Vagina (tissue), 2 donors: ENCODE results near the gene ANKS3. TPM values are rescaled to one million over a fixed set of nuclear protein-coding genes. Genes with fewer than 3 reads are reported as not detected.

Source experiments
- DNase-seq, 2 donors: peaks; one replicate each; pipeline ENCODE4 v3.0.0-alpha.2; 2017; ENCODE audit errors: extremely low spot score in 2 of 2
- H3K27ac ChIP-seq: fragments of 200-600 bp; sonication (generic); one replicate; pipeline ENCODE4 v1.5.1; 2019
- H3K27me3 ChIP-seq: fragments of 200-600 bp; sonication (generic); one replicate; pipeline ENCODE4 v1.5.1; 2019
- H3K36me3 ChIP-seq, 2 donors: fragments of 200-600 bp; sonication (generic); one replicate each; pipeline ENCODE4 v1.5.1; 2017 to 2019
- H3K4me1 ChIP-seq: fragments of 200-600 bp; sonication (generic); one replicate; pipeline ENCODE4 v1.5.1; 2019
- H3K4me3 ChIP-seq, 2 donors: fragments of 200-600 bp; sonication (generic); 1 replicate in 1 of 2; 2 replicates in 1 of 2; pipeline ENCODE4 v1.5.1; 2016 to 2019
- H3K9me3 ChIP-seq: fragments of 200-600 bp; sonication (generic); one replicate; pipeline ENCODE4 v1.5.1; 2019
- CTCF ChIP-seq, 3 experiments: fragments of 450-650 bp in 2 of 3; fragments of 200-600 bp in 1 of 3; sonication (generic) in 1 of 3; IDR thresholded peaks; one replicate each; pipeline ENCODE4 v1.5.1; 2017 to 2019; ENCODE audit warnings: antibody characterized with exemption in 3 of 3, mild to moderate bottlenecking in 2 of 3, moderate library complexity in 2 of 3
- POLR2A ChIP-seq, 2 donors: fragments of 450-650 bp; IDR thresholded peaks; one replicate each; pipeline ENCODE4 v1.6.1; 2017; ENCODE audit warnings: antibody characterized with exemption in 2 of 2, mild to moderate bottlenecking in 2 of 2, moderate library complexity in 2 of 2
- POLR2AphosphoS5 ChIP-seq, 2 donors: sonication (generic); formaldehyde crosslinking; IDR thresholded peaks; one replicate each; pipeline ENCODE4 v1.9.0; 2017; ENCODE audit warnings: antibody characterized with exemption in 2 of 2, mild to moderate bottlenecking in 2 of 2, low read depth in 1 of 2; ENCODE audit not compliant: insufficient read depth in 1 of 2
- intact Hi-C: fragments of 100-400 bp; cut with DNase I; formaldehyde crosslinking; loops from one replicate; pipeline ENCODE4 v1.15.1; 2023
- total RNA-seq: library from RNA; depleted of rRNA; stranded (reverse); fragments of >200 nt; gene quantifications from one replicate; pipeline ENCODE4 v1.2.3, GENCODE V29; 2016

Gene ANKS3
- total RNA-seq, 1 donor from 2014 or later, result 25.3 TPM

- no peak overlapping the region for H3K4me3 ChIP-seq
- no peak overlapping the region for H3K27ac ChIP-seq
- peaks cover 26% of the 10 kb centered on the region for H3K4me1 ChIP-seq
- intact Hi-C loops, result no loop called here
- H3K36me3 ChIP-seq, result peaks cover 0 to 45% of the 10 kb centered on the region in 2 donors
- no peak for TF ChIP-seq POLR2A (IDR thresholded peaks at IDR 0.05)
- no peak for TF ChIP-seq CTCF (IDR thresholded peaks at IDR 0.05)
- TF ChIP-seq POLR2AphosphoS5 (IDR thresholded peaks at IDR 0.05; ENCODE audit: insufficient read depth in 1 of 2, low read depth in 1 of 2), result no peak
- no peak for DNase-seq
- no peaks in the 10 kb centered on the region for H3K9me3 ChIP-seq
- H3K27me3 ChIP-seq, result no peaks in the 10 kb centered on the region
Measured at GRCh38 chr16:4682616-4683254, 51.3 kb downstream of the ANKS3 start.

- intact Hi-C loops, result no loop called here
- TF ChIP-seq CTCF (IDR thresholded peaks at IDR 0.05) (no peak), POLR2AphosphoS5 (IDR thresholded peaks at IDR 0.05; ENCODE audit: insufficient read depth in 1 of 2, low read depth in 1 of 2) (no peak), POLR2A (IDR thresholded peaks at IDR 0.05) (no peak)
- Histone ChIP-seq H3K27me3 (no peaks in the 10 kb centered on the region), H3K27ac (no peak overlapping the region), H3K4me1 (peaks cover 26% of the 10 kb centered on the region), H3K36me3 (peaks cover 0 to 45% of the 10 kb centered on the region in 2 donors), H3K4me3 (no peak overlapping the region), H3K9me3 (no peaks in the 10 kb centered on the region)
- no peak for DNase-seq
Measured at GRCh38 chr16:4682084-4682591, 51.9 kb downstream of the ANKS3 start.

GRCh38 chr16:4681471-4682083 is 52.5 kb downstream of the ANKS3 start:
- intact Hi-C loops, result no loop called here
- Histone ChIP-seq H3K36me3 (peaks cover 0 to 44% of the 10 kb centered on the region in 2 donors), H3K27ac (no peak overlapping the region), H3K4me3 (no peak overlapping the region), H3K27me3 (no peaks in the 10 kb centered on the region), H3K4me1 (peaks cover 26% of the 10 kb centered on the region), H3K9me3 (no peaks in the 10 kb centered on the region)
- TF ChIP-seq CTCF (IDR thresholded peaks at IDR 0.05) (no peak), POLR2A (IDR thresholded peaks at IDR 0.05) (no peak), POLR2AphosphoS5 (IDR thresholded peaks at IDR 0.05; ENCODE audit: insufficient read depth in 1 of 2, low read depth in 1 of 2) (no peak)
- no peak for DNase-seq

- peaks cover 26% of the 10 kb centered on the region for H3K4me1 ChIP-seq
- H3K9me3 ChIP-seq, result no peaks in the 10 kb centered on the region
- intact Hi-C loops, result no loop called here
- peak overlapping the region; percentile 85 for H3K27ac ChIP-seq
- DNase-seq, result no peak
- no peaks in the 10 kb centered on the region for H3K27me3 ChIP-seq
- no peak for TF ChIP-seq CTCF (IDR thresholded peaks at IDR 0.05)
- TF ChIP-seq POLR2A (IDR thresholded peaks at IDR 0.05), result no peak
- TF ChIP-seq POLR2AphosphoS5 (IDR thresholded peaks at IDR 0.05; ENCODE audit: insufficient read depth in 1 of 2, low read depth in 1 of 2), result no peak
- peaks cover 0 to 37% of the 10 kb centered on the region in 2 donors for H3K36me3 ChIP-seq
- peak overlapping the region; percentile 35 to 43 for H3K4me3 ChIP-seq
Measured at GRCh38 chr16:4680673-4681470, 53.2 kb downstream of the ANKS3 start.
